IPS-18c (cell line): ENCODE data around the gene ZNF428.

ENCODE experiments used
- H3K4me3 ChIP-seq: 2 replicates; pipeline ENCODE4 v1.7.0; 2013; ENCODE audit warnings: low read depth, mild to moderate bottlenecking, low read length, moderate library complexity; ENCODE audit not compliant: insufficient read depth
- H3K9me3 ChIP-seq: one replicate; pipeline ENCODE4 v1.6.1; 2013; ENCODE audit warnings: mild to moderate bottlenecking, low read length, moderate library complexity; ENCODE audit not compliant: control insufficient read depth, insufficient read depth

ZNF428 gene

GRCh38 chr19:43625918-43626579 lies 6.6 kb upstream of the ZNF428 start:
- no peak overlapping the region for H3K4me3 ChIP-seq
- no peaks in the 10 kb centered on the region for H3K9me3 ChIP-seq

GRCh38 chr19:43624933-43625332 lies 5.5 kb upstream of the ZNF428 start:
- Histone ChIP-seq H3K4me3 (no peak overlapping the region), H3K9me3 (no peaks in the 10 kb centered on the region)

- Histone ChIP-seq H3K4me3 (no peak overlapping the region), H3K9me3 (no peaks in the 10 kb centered on the region)
Measured at GRCh38 chr19:43623889-43624670, 4.7 kb upstream of the ZNF428 start.

- Histone ChIP-seq H3K9me3 (no peaks in the 10 kb centered on the region), H3K4me3 (no peak overlapping the region)
Measured at GRCh38 chr19:43622956-43623355, 3.5 kb upstream of the ZNF428 start.

GRCh38 chr19:43622070-43622469 lies 2.6 kb upstream of the ZNF428 start:
- Histone ChIP-seq H3K9me3 (no peaks in the 10 kb centered on the region), H3K4me3 (no peak overlapping the region)

GRCh38 chr19:43620061-43621001 lies 902 bp upstream of the ZNF428 start:
- Histone ChIP-seq H3K9me3 (no peaks in the 10 kb centered on the region), H3K4me3 (peak overlapping the region; percentile 79; the same call in 1 of the 2 replicates)

GRCh38 chr19:43618921-43619261 lies 538 bp downstream of the ZNF428 start:
- no peaks in the 10 kb centered on the region for H3K9me3 ChIP-seq
- H3K4me3 ChIP-seq = peak overlapping the region; percentile 79

GRCh38 chr19:43616954-43617353 lies 2.5 kb downstream of the ZNF428 start:
- H3K9me3 ChIP-seq = no peaks in the 10 kb centered on the region
- no peak overlapping the region for H3K4me3 ChIP-seq

GRCh38 chr19:43616306-43616705 lies 3.1 kb downstream of the ZNF428 start:
- no peak overlapping the region for H3K4me3 ChIP-seq
- no peaks in the 10 kb centered on the region for H3K9me3 ChIP-seq

- H3K9me3 ChIP-seq = no peaks in the 10 kb centered on the region
- no peak overlapping the region for H3K4me3 ChIP-seq
Measured at GRCh38 chr19:43612374-43612773, 7.1 kb downstream of the ZNF428 start.

GRCh38 chr19:43611788-43612187 lies 7.6 kb downstream of the ZNF428 start, which contains the start of gene SRRM5:
Gene SRRM5, plus strand, starts transcription at chr19:43612088. Its CDS starts 34 bp downstream, at chr19:43612122.
- Histone ChIP-seq H3K4me3 (no peak within 1 kb of the TSS), H3K9me3 (no peaks in the 10 kb centered on the region)

GRCh38 chr19:43610493-43610892 lies 8.9 kb downstream of the ZNF428 start:
- Histone ChIP-seq H3K4me3 (no peak overlapping the region), H3K9me3 (no peaks in the 10 kb centered on the region)

- Histone ChIP-seq H3K9me3 (no peaks in the 10 kb centered on the region), H3K4me3 (no peak overlapping the region)
Measured at GRCh38 chr19:43609872-43610271, 9.6 kb downstream of the ZNF428 start.

- H3K9me3 ChIP-seq = no peaks in the 10 kb centered on the region
- H3K4me3 ChIP-seq = no peak overlapping the region
Measured at GRCh38 chr19:43607238-43608205, 11.9 kb downstream of the ZNF428 start.

GRCh38 chr19:43606569-43607229 lies 12.7 kb downstream of the ZNF428 start:
- no peaks in the 10 kb centered on the region for H3K9me3 ChIP-seq

GRCh38 chr19:43605875-43606568 lies 13.4 kb downstream of the ZNF428 start:
- Histone ChIP-seq H3K4me3 (no peak overlapping the region), H3K9me3 (no peaks in the 10 kb centered on the region)

More at GRCh38 chr19:43606569-43607229, 12.7 kb downstream of the ZNF428 start:
- H3K4me3 ChIP-seq = no peak overlapping the region
